Activated CD4-positive, alpha-beta memory T cell treated with anti-CD3 and anti-CD28 coated beads for 36 hours (primary cell): ENCODE data around the gene KLHL6. TPM values are rescaled to one million over a fixed set of nuclear protein-coding genes. Genes with fewer than 3 reads are reported as not detected.
"Not testable (repeated sequence)": the region's sequence is repeated elsewhere in the genome, so short reads cannot be mapped to it uniquely, and the experiment has no call there.

ENCODE experiments used
- CTCF ChIA-PET: fragments of 350-600 bp; sonication (Branson Sonifier 250); formaldehyde crosslinking; loops from one replicate; lab custom pipeline; 2021; ENCODE audit warnings: antibody characterized with exemption, inconsistent platforms; lab: Charles Lee
- POLR2A ChIA-PET: fragments of 350-600 bp; sonication (Branson Sonifier 250); formaldehyde crosslinking; loops from one replicate; lab custom pipeline; 2021; ENCODE audit warnings: antibody characterized with exemption; lab: Charles Lee
- DNase-seq: peaks from one replicate; pipeline ENCODE4 v3.0.0-alpha.2; 2020
- H3K27ac Mint-ChIP-seq: one replicate; pipeline ENCODE4 v1.8.0; 2021; ENCODE audit warnings: mixed read lengths
- H3K27me3 Mint-ChIP-seq: one replicate; pipeline ENCODE4 v1.8.0; 2021; ENCODE audit warnings: mixed read lengths
- H3K36me3 Mint-ChIP-seq: one replicate; pipeline ENCODE4 v1.8.0; 2021; ENCODE audit warnings: mixed read lengths
- H3K4me1 Mint-ChIP-seq: one replicate; pipeline ENCODE4 v1.8.0; 2021; ENCODE audit warnings: low read depth, mixed read lengths
- H3K4me3 Mint-ChIP-seq: one replicate; pipeline ENCODE4 v1.8.0; 2021; ENCODE audit warnings: mild to moderate bottlenecking, mixed read lengths
- H3K9me3 Mint-ChIP-seq: one replicate; pipeline ENCODE4 v1.8.0; 2021; ENCODE audit warnings: mixed read lengths
- intact Hi-C: fragments of 100-400 bp; cut with micrococcal nuclease; formaldehyde crosslinking; loops from one replicate; pipeline ENCODE4 v1.15.1; 2023
- total RNA-seq, 2 experiments: library from RNA; stranded (reverse); gene quantifications; one replicate each; pipeline ENCODE4 v1.2.3, GENCODE V29; 2021

The KLHL6 gene
- total RNA-seq, 2 experiments from 2014 or later: 63.5 to 65.2 TPM

GRCh38 chr3:183583331-183584245 is 28.1 kb upstream of the KLHL6 start:
- ChIA-PET CTCF (no interaction called here), POLR2A (no interaction called here)
- intact Hi-C loops: no loop called here
- H3K4me3 Mint-ChIP-seq: no peak overlapping the region
- peaks cover 28% of the 10 kb centered on the region for H3K4me1 Mint-ChIP-seq
- no peaks in the 10 kb centered on the region for H3K9me3 Mint-ChIP-seq
- DNase-seq: no peak
- no peak overlapping the region for H3K27ac Mint-ChIP-seq
- no peaks in the 10 kb centered on the region for H3K36me3 Mint-ChIP-seq
- no peaks in the 10 kb centered on the region for H3K27me3 Mint-ChIP-seq

- no peak overlapping the region for H3K4me3 Mint-ChIP-seq
- CTCF ChIA-PET: interaction anchor here (1.3 kb wide), 2 partner anchors 13 to 185 kb away, joined by 3 to 4 read pairs; no protein-coding TSS in a partner anchor
Observed at GRCh38 chr3:183582161-183582560, 26.7 kb upstream of the KLHL6 start.

GRCh38 chr3:183581496-183582155 is 26.1 kb upstream of the KLHL6 start:
- H3K27me3 Mint-ChIP-seq: no peaks in the 10 kb centered on the region
- CTCF ChIA-PET: interaction anchor here (1.3 kb wide), 2 partner anchors 14 to 186 kb away, joined by 3 to 4 read pairs; no protein-coding TSS in a partner anchor
- H3K9me3 Mint-ChIP-seq: no peaks in the 10 kb centered on the region
- H3K4me1 Mint-ChIP-seq: peaks cover 19% of the 10 kb centered on the region
- POLR2A ChIA-PET: no interaction called here
- intact Hi-C loops: no loop called here
- H3K36me3 Mint-ChIP-seq: no peaks in the 10 kb centered on the region
- H3K4me3 Mint-ChIP-seq: no peak overlapping the region
- no peak for DNase-seq
- no peak overlapping the region for H3K27ac Mint-ChIP-seq

More at GRCh38 chr3:183582161-183582560, 26.7 kb upstream of the KLHL6 start:
- POLR2A ChIA-PET: no interaction called here
- Mint-ChIP-seq H3K36me3 (no peaks in the 10 kb centered on the region), H3K4me1 (peaks cover 24% of the 10 kb centered on the region), H3K27me3 (no peaks in the 10 kb centered on the region), H3K9me3 (no peaks in the 10 kb centered on the region), H3K27ac (no peak overlapping the region)
- no peak for DNase-seq
- intact Hi-C loops: no loop called here

- Mint-ChIP-seq H3K4me3 (no peak overlapping the region), H3K27ac (no peak overlapping the region), H3K36me3 (no peaks in the 10 kb centered on the region), H3K9me3 (no peaks in the 10 kb centered on the region), H3K4me1 (peaks cover 14% of the 10 kb centered on the region), H3K27me3 (no peaks in the 10 kb centered on the region)
- intact Hi-C loops: no loop called here
- no peak for DNase-seq
- POLR2A ChIA-PET: no interaction called here
- CTCF ChIA-PET: interaction anchor here (0.6 to 2.0 kb wide), 3 partner anchors 9 to 12 kb away, joined by 3 to 7 read pairs (median 4); no protein-coding TSS in a partner anchor
Observed at GRCh38 chr3:183579967-183580900, 24.7 kb upstream of the KLHL6 start.

GRCh38 chr3:183578179-183578578 is 22.7 kb upstream of the KLHL6 start:
- Mint-ChIP-seq H3K27ac (no peak overlapping the region), H3K4me1 (peaks cover 14% of the 10 kb centered on the region), H3K36me3 (no peaks in the 10 kb centered on the region), H3K9me3 (no peaks in the 10 kb centered on the region), H3K4me3 (no peak overlapping the region), H3K27me3 (no peaks in the 10 kb centered on the region)
- DNase-seq: no peak
- intact Hi-C loops: no loop called here
- ChIA-PET CTCF (interaction anchor here (2.9 kb wide), 1 partner anchor 14 kb away, joined by 14 read pairs; no protein-coding TSS in a partner anchor), POLR2A (no interaction called here)

- POLR2A ChIA-PET: no interaction called here
- Mint-ChIP-seq H3K4me1 (peaks cover 14% of the 10 kb centered on the region), H3K27ac (no peak overlapping the region), H3K9me3 (no peaks in the 10 kb centered on the region), H3K27me3 (no peaks in the 10 kb centered on the region), H3K4me3 (no peak overlapping the region), H3K36me3 (no peaks in the 10 kb centered on the region)
- intact Hi-C loops: no loop called here
- DNase-seq: no peak
- CTCF ChIA-PET: interaction anchor here (2.9 kb wide), 1 partner anchor 14 kb away, joined by 14 read pairs; no protein-coding TSS in a partner anchor
Observed at GRCh38 chr3:183577346-183577745, 21.8 kb upstream of the KLHL6 start.

- CTCF ChIA-PET: interaction anchor here (0.5 to 2.9 kb wide), 3 partner anchors 15 to 795 kb away, joined by 3 to 14 read pairs (median 3); no protein-coding TSS in a partner anchor
- Mint-ChIP-seq H3K27me3 (no peaks in the 10 kb centered on the region), H3K27ac (no peak overlapping the region), H3K9me3 (no peaks in the 10 kb centered on the region), H3K4me1 (peaks cover 14% of the 10 kb centered on the region), H3K36me3 (no peaks in the 10 kb centered on the region), H3K4me3 (no peak overlapping the region)
- DNase-seq: no peak
- intact Hi-C loops: no loop called here
- POLR2A ChIA-PET: no interaction called here
Observed at GRCh38 chr3:183576487-183577107, 21.1 kb upstream of the KLHL6 start.

GRCh38 chr3:183572935-183573334 is 17.4 kb upstream of the KLHL6 start:
- no peak for DNase-seq
- ChIA-PET POLR2A (no interaction called here), CTCF (no interaction called here)
- H3K4me3 Mint-ChIP-seq: no peak overlapping the region
- no peaks in the 10 kb centered on the region for H3K27me3 Mint-ChIP-seq
- H3K36me3 Mint-ChIP-seq: no peaks in the 10 kb centered on the region
- no peak overlapping the region for H3K27ac Mint-ChIP-seq
- H3K4me1 Mint-ChIP-seq: peaks cover 3% of the 10 kb centered on the region
- intact Hi-C loops: no loop called here
- no peaks in the 10 kb centered on the region for H3K9me3 Mint-ChIP-seq

GRCh38 chr3:183570191-183570590 is 14.7 kb upstream of the KLHL6 start:
- intact Hi-C loops: not testable (repeated sequence)

GRCh38 chr3:183566880-183567279 is 11.4 kb upstream of the KLHL6 start:
- CTCF ChIA-PET: interaction anchor here (0.6 kb wide), 1 partner anchor 146 kb away, joined by 4 read pairs; no protein-coding TSS in a partner anchor
- intact Hi-C loops: no loop called here
- Mint-ChIP-seq H3K4me3 (no peak overlapping the region), H3K27me3 (no peaks in the 10 kb centered on the region), H3K4me1 (peaks cover 16% of the 10 kb centered on the region), H3K36me3 (no peaks in the 10 kb centered on the region), H3K9me3 (no peaks in the 10 kb centered on the region), H3K27ac (no peak overlapping the region)
- no peak for DNase-seq
- POLR2A ChIA-PET: no interaction called here

More at GRCh38 chr3:183570191-183570590, 14.7 kb upstream of the KLHL6 start:
- H3K4me1 Mint-ChIP-seq, POLR2A ChIA-PET, H3K9me3 Mint-ChIP-seq, DNase-seq, H3K27me3 Mint-ChIP-seq, H3K4me3 Mint-ChIP-seq, H3K36me3 Mint-ChIP-seq, H3K27ac Mint-ChIP-seq, CTCF ChIA-PET: not testable (repeated sequence)

GRCh38 chr3:183564046-183564445 is 8.5 kb upstream of the KLHL6 start:
- intact Hi-C loops: no loop called here
- DNase-seq: peak; percentile 59
- ChIA-PET POLR2A (interaction anchor here (1.1 kb wide), 1 partner anchor 72 kb away, joined by 3 read pairs; no protein-coding TSS in a partner anchor), CTCF (no interaction called here)
- Mint-ChIP-seq H3K9me3 (no peaks in the 10 kb centered on the region), H3K27me3 (no peaks in the 10 kb centered on the region), H3K27ac (peak overlapping the region; percentile 49), H3K4me3 (no peak overlapping the region), H3K4me1 (peaks cover 18% of the 10 kb centered on the region), H3K36me3 (no peaks in the 10 kb centered on the region)
